CD4-positive, alpha-beta memory T cell (primary cell): Measurements from ENCODE around the gene IFI16. TPM values are rescaled to one million over a fixed set of nuclear protein-coding genes. Genes with fewer than 3 reads are reported as not detected.
"Not testable (repeated sequence)": the region's sequence is repeated elsewhere in the genome, so short reads cannot be mapped to it uniquely, and the experiment has no call there.

Experiments
- CTCF ChIA-PET: fragments of 350-600 bp; sonication (Branson Sonifier 250); formaldehyde crosslinking; loops from one replicate; lab custom pipeline; 2021; ENCODE audit warnings: inconsistent platforms; ENCODE audit not compliant: partially characterized antibody; lab: Charles Lee
- POLR2A ChIA-PET: fragments of 350-600 bp; sonication (Branson Sonifier 250); formaldehyde crosslinking; loops from one replicate; lab custom pipeline; 2021; ENCODE audit not compliant: partially characterized antibody; lab: Charles Lee
- DNase-seq, 5 donors: peaks; one replicate each; pipeline versions ENCODE4 v3.0.0 to v3.0.0-alpha.2; 2020 to 2022; ENCODE audit warnings: mixed read lengths in 1 of 5
- H3K27ac ChIP-seq: one replicate; pipeline ENCODE4 v1.7.0; 2013; ENCODE audit warnings: low read depth, low read length
- H3K27me3 ChIP-seq: 2 replicates; pipeline ENCODE4 v1.7.0; 2013; ENCODE audit warnings: mild to moderate bottlenecking, low read length, moderate library complexity; ENCODE audit not compliant: insufficient read depth
- H3K36me3 ChIP-seq: 2 replicates; pipeline ENCODE4 v1.7.0; 2013; ENCODE audit warnings: mild to moderate bottlenecking, low read length, moderate library complexity; ENCODE audit not compliant: insufficient read depth
- H3K4me1 ChIP-seq: 2 replicates; pipeline ENCODE4 v1.7.0; 2013; ENCODE audit warnings: mild to moderate bottlenecking, low read length, moderate library complexity; ENCODE audit not compliant: insufficient read depth
- H3K4me3 ChIP-seq, 2 donors: one replicate each; pipeline ENCODE4 v1.7.0; 2013; ENCODE audit warnings: low read length in 2 of 2, mild to moderate bottlenecking in 1 of 2
- H3K9me3 ChIP-seq, 2 donors: one replicate each; pipeline ENCODE4 v1.7.0; 2013; ENCODE audit warnings: low read length in 2 of 2, control low read depth in 1 of 2; ENCODE audit not compliant: control insufficient read depth in 1 of 2
- H3K27ac Mint-ChIP-seq, 7 donors: one replicate each; pipeline ENCODE4 v1.8.0; 2020 to 2021; ENCODE audit warnings: mixed read lengths in 7 of 7, mild to moderate bottlenecking in 6 of 7, inconsistent platforms in 3 of 7, moderate library complexity in 3 of 7
- H3K27me3 Mint-ChIP-seq, 2 donors: one replicate each; pipeline ENCODE4 v1.8.0; 2020 to 2021; ENCODE audit warnings: mixed read lengths in 2 of 2
- H3K36me3 Mint-ChIP-seq, 2 donors: one replicate each; pipeline ENCODE4 v1.8.0; 2020 to 2021; ENCODE audit warnings: mixed read lengths in 2 of 2, inconsistent platforms in 1 of 2, mild to moderate bottlenecking in 1 of 2
- H3K4me1 Mint-ChIP-seq, 4 donors: one replicate each; pipeline ENCODE4 v1.8.0; 2020 to 2021; ENCODE audit warnings: mixed read lengths in 4 of 4, mild to moderate bottlenecking in 1 of 4
- H3K4me3 Mint-ChIP-seq, 8 donors: one replicate each; pipeline ENCODE4 v1.8.0; 2020 to 2021; ENCODE audit warnings: mixed read lengths in 8 of 8, mild to moderate bottlenecking in 7 of 8, moderate library complexity in 6 of 8, inconsistent platforms in 3 of 8
- H3K9me3 Mint-ChIP-seq, 8 donors: one replicate each; pipeline ENCODE4 v1.8.0; 2020 to 2021; ENCODE audit warnings: mixed read lengths in 8 of 8, mild to moderate bottlenecking in 5 of 8, inconsistent platforms in 3 of 8, moderate library complexity in 1 of 8
- intact Hi-C: fragments of 100-400 bp; cut with micrococcal nuclease; formaldehyde crosslinking; loops from one replicate; pipeline ENCODE4 v1.15.1; 2023
- polyA plus RNA-seq, 2 donors: library from polyadenylated mRNA; unstranded; fragments of 300-500 nt; fragmentation: Illumina TruSeq; gene quantifications; one replicate each; pipeline ENCODE4 v1.2.3, GENCODE V29; 2021
- total RNA-seq, 2 experiments: library from RNA; stranded (reverse); gene quantifications; one replicate each; pipeline ENCODE4 v1.2.3, GENCODE V29; 2021

Gene IFI16
- total and polyA plus RNA-seq, 4 experiments from 2014 or later, result 53.2 to 162 (median 146) TPM

- peaks cover 43% of the 10 kb centered on the region for H3K36me3 ChIP-seq
- H3K4me3 Mint-ChIP-seq, result peak overlapping the region in 1 of 8 donors; percentile 29
- H3K27ac Mint-ChIP-seq, result peak overlapping the region in 2 of 7 donors; percentile 25 to 69
- no peak for DNase-seq
- ChIA-PET CTCF (no interaction called here), POLR2A (interaction anchor here (1.1 kb wide), 1 partner anchor 14 kb away, joined by 3 read pairs; the partner anchor contains the start of gene IFI16)
- H3K4me1 Mint-ChIP-seq, result peaks cover 64 to 86% (median 75%) of the 10 kb centered on the region in 4 donors
- H3K9me3 ChIP-seq, result no peaks in the 10 kb centered on the region
- H3K36me3 Mint-ChIP-seq, result peaks cover 78 to 85% of the 10 kb centered on the region in 2 donors
- intact Hi-C loops, result no loop called here
- no peaks in the 10 kb centered on the region for H3K27me3 ChIP-seq
- H3K4me1 ChIP-seq, result peaks cover 90% of the 10 kb centered on the region
- H3K4me3 ChIP-seq, result no peak overlapping the region
- no peak overlapping the region for H3K27ac ChIP-seq
- H3K9me3 Mint-ChIP-seq, result no peaks in the 10 kb centered on the region
- no peaks in the 10 kb centered on the region for H3K27me3 Mint-ChIP-seq
Observed at GRCh38 chr1:159023723-159024122, 14.0 kb downstream of the IFI16 start.

- ChIA-PET POLR2A (interaction anchor here (1.6 kb wide), 1 partner anchor 10 kb away, joined by 4 read pairs; no protein-coding TSS in a partner anchor), CTCF (no interaction called here)
- Histone ChIP-seq H3K27ac (no peak overlapping the region), H3K36me3 (peaks cover 35% of the 10 kb centered on the region), H3K27me3 (no peaks in the 10 kb centered on the region), H3K9me3 (no peaks in the 10 kb centered on the region), H3K4me3 (no peak overlapping the region), H3K4me1 (peaks cover 86% of the 10 kb centered on the region)
- Mint-ChIP-seq H3K4me1 (peaks cover 66 to 84% (median 76%) of the 10 kb centered on the region in 4 donors), H3K27ac (peak overlapping the region in 1 of 7 donors; percentile 48), H3K27me3 (no peaks in the 10 kb centered on the region), H3K36me3 (peaks cover 84 to 86% of the 10 kb centered on the region in 2 donors), H3K4me3 (peak overlapping the region in 3 of 8 donors; percentile 26 to 61 (median 29)), H3K9me3 (peaks cover 0 to 7% (median 0%) of the 10 kb centered on the region in 8 donors)
- intact Hi-C loops, result no loop called here
- DNase-seq, result no peak
Observed at GRCh38 chr1:159025043-159025442, 15.3 kb downstream of the IFI16 start.

- peaks cover 61 to 85% (median 74%) of the 10 kb centered on the region in 4 donors for H3K4me1 Mint-ChIP-seq
- H3K27ac Mint-ChIP-seq, result peak overlapping the region in 6 of 7 donors; percentile 20 to 55 (median 50)
- peaks cover 85% of the 10 kb centered on the region in 2 donors for H3K36me3 Mint-ChIP-seq
- CTCF ChIA-PET, H3K27me3 Mint-ChIP-seq, H3K27ac ChIP-seq, intact Hi-C loops, H3K9me3 ChIP-seq, H3K4me3 ChIP-seq, DNase-seq, H3K27me3 ChIP-seq, H3K9me3 Mint-ChIP-seq: not testable (repeated sequence)
- H3K36me3 ChIP-seq, result peaks cover 39% of the 10 kb centered on the region
- POLR2A ChIA-PET, result interaction anchor here (1.1 to 1.6 kb wide), 3 partner anchors 11 to 41 kb away, joined by 3 to 4 read pairs (median 4); partner anchors contain the start of gene IFI16
- H3K4me1 ChIP-seq, result peaks cover 77% of the 10 kb centered on the region
- peak overlapping the region; percentile 55 to 71 (median 66) for H3K4me3 Mint-ChIP-seq
Observed at GRCh38 chr1:159026841-159027240, 17.1 kb downstream of the IFI16 start.

GRCh38 chr1:159030311-159030710 is 20.6 kb downstream of the IFI16 start:
- H3K4me1 Mint-ChIP-seq, result peaks cover 61 to 79% (median 70%) of the 10 kb centered on the region in 4 donors
- peaks cover 0 to 10% (median 0%) of the 10 kb centered on the region in 8 donors for H3K9me3 Mint-ChIP-seq
- H3K36me3 ChIP-seq, result peaks cover 61% of the 10 kb centered on the region
- ChIA-PET POLR2A (interaction anchor here (1.0 to 1.2 kb wide), 3 partner anchors 13 to 26 kb away, joined by 3 to 5 read pairs (median 3); no protein-coding TSS in a partner anchor), CTCF (interaction anchor here (1.2 to 2.9 kb wide), 4 partner anchors 10 to 41 kb away, joined by 3 to 15 read pairs (median 6); no protein-coding TSS in a partner anchor)
- peaks cover 87 to 89% of the 10 kb centered on the region in 2 donors for H3K36me3 Mint-ChIP-seq
- DNase-seq, result no peak
- no peak overlapping the region for H3K27ac ChIP-seq
- no peaks in the 10 kb centered on the region for H3K27me3 ChIP-seq
- no peak overlapping the region for H3K4me3 ChIP-seq
- peak overlapping the region in 4 of 8 donors; percentile 12 to 71 (median 27) for H3K4me3 Mint-ChIP-seq
- peak overlapping the region in 6 of 7 donors; percentile 23 to 88 (median 66) for H3K27ac Mint-ChIP-seq
- no peaks in the 10 kb centered on the region for H3K9me3 ChIP-seq
- peaks cover 48% of the 10 kb centered on the region for H3K4me1 ChIP-seq
- intact Hi-C loops, result no loop called here
- H3K27me3 Mint-ChIP-seq, result no peaks in the 10 kb centered on the region

GRCh38 chr1:159030877-159031447 is 21.3 kb downstream of the IFI16 start:
- peaks cover 41% of the 10 kb centered on the region for H3K4me1 ChIP-seq
- Mint-ChIP-seq H3K27me3 (no peaks in the 10 kb centered on the region), H3K36me3 (peaks cover 88 to 89% of the 10 kb centered on the region in 2 donors), H3K9me3 (peaks cover 0 to 10% (median 0%) of the 10 kb centered on the region in 8 donors), H3K27ac (peak overlapping the region in 6 of 7 donors; percentile 14 to 77 (median 66)), H3K4me3 (no peak overlapping the region), H3K4me1 (peaks cover 55 to 78% (median 67%) of the 10 kb centered on the region in 4 donors)
- CTCF ChIA-PET, result interaction anchor here (1.2 to 2.9 kb wide), 5 partner anchors 10 to 41 kb away, joined by 3 to 15 read pairs (median 4); no protein-coding TSS in a partner anchor
- peaks cover 67% of the 10 kb centered on the region for H3K36me3 ChIP-seq
- H3K27ac ChIP-seq, result no peak overlapping the region
- no peak overlapping the region for H3K4me3 ChIP-seq
- POLR2A ChIA-PET, result interaction anchor here (1.0 to 1.2 kb wide), 3 partner anchors 14 to 25 kb away, joined by 3 to 5 read pairs (median 3); no protein-coding TSS in a partner anchor
- no peaks in the 10 kb centered on the region for H3K9me3 ChIP-seq
- intact Hi-C loops, result no loop called here
- no peak for DNase-seq
- H3K27me3 ChIP-seq, result no peaks in the 10 kb centered on the region

- ChIA-PET POLR2A (interaction anchor here (1.1 to 2.7 kb wide), 3 partner anchors 25 to 31 kb away, joined by 3 to 10 read pairs (median 5); partner anchors contain the start of gene IFI16), CTCF (interaction anchor here (1.5 to 1.6 kb wide), 2 partner anchors 9 to 31 kb away, joined by 3 to 7 read pairs; no protein-coding TSS in a partner anchor)
- Histone ChIP-seq H3K27ac (no peak overlapping the region), H3K27me3 (no peaks in the 10 kb centered on the region), H3K4me3 (no peak overlapping the region), H3K36me3 (peaks cover 75% of the 10 kb centered on the region), H3K4me1 (peaks cover 23% of the 10 kb centered on the region), H3K9me3 (no peaks in the 10 kb centered on the region)
- Mint-ChIP-seq H3K27ac (peak overlapping the region in 5 of 7 donors; percentile 3 to 72 (median 49)), H3K27me3 (no peaks in the 10 kb centered on the region), H3K36me3 (peaks cover 57 to 89% of the 10 kb centered on the region in 2 donors), H3K9me3 (no peaks in the 10 kb centered on the region), H3K4me1 (peaks cover 34 to 70% (median 49%) of the 10 kb centered on the region in 4 donors), H3K4me3 (peak overlapping the region in 1 of 8 donors; percentile 5)
- no peak for DNase-seq
- intact Hi-C loops, result no loop called here
Observed at GRCh38 chr1:159040206-159040605, 30.5 kb downstream of the IFI16 start.
